ENCODE results near the gene SLC16A10.

SLC16A10 gene

DNA sequence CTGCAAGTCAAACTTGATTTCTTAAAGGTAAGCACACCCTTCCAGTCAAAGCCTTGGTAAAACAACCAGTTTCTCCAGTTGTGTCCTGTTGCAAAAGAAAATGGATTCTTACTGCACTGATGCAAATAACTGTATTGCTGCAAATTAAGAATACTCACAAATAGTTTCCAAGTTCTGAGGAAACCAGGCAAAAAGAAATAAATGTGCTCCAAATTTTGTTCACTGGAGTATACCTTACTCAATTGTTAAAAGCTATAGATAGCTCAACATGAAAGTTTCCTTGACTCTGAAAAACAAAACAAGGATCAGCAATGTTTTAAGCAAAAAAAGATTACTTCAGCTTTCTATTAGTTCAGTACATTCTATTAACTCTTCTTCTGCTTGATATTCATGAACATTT is 75.2 kb downstream of the SLC16A10 start:
- no peak for TF ChIP-seq CEBPB (IDR thresholded peaks at IDR 0.05)
- TF ChIP-seq NFIC (IDR thresholded peaks at IDR 0.05) = no peak
- no peak for TF ChIP-seq TAF1 (IDR thresholded peaks at IDR 0.05; ENCODE audit: low read depth)
- TF ChIP-seq YY1 (IDR thresholded peaks at IDR 0.05; ENCODE audit: low read depth) = no peak
- TF ChIP-seq, protein P1, sequence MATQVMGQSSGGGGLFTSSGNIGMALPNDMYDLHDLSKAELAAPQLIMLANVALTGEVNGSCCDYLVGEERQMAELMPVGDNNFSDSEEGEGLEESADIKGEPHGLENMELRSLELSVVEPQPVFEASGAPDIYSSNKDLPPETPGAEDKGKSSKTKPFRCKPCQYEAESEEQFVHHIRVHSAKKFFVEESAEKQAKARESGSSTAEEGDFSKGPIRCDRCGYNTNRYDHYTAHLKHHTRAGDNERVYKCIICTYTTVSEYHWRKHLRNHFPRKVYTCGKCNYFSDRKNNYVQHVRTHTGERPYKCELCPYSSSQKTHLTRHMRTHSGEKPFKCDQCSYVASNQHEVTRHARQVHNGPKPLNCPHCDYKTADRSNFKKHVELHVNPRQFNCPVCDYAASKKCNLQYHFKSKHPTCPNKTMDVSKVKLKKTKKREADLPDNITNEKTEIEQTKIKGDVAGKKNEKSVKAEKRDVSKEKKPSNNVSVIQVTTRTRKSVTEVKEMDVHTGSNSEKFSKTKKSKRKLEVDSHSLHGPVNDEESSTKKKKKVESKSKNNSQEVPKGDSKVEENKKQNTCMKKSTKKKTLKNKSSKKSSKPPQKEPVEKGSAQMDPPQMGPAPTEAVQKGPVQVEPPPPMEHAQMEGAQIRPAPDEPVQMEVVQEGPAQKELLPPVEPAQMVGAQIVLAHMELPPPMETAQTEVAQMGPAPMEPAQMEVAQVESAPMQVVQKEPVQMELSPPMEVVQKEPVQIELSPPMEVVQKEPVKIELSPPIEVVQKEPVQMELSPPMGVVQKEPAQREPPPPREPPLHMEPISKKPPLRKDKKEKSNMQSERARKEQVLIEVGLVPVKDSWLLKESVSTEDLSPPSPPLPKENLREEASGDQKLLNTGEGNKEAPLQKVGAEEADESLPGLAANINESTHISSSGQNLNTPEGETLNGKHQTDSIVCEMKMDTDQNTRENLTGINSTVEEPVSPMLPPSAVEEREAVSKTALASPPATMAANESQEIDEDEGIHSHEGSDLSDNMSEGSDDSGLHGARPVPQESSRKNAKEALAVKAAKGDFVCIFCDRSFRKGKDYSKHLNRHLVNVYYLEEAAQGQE (IDR thresholded peaks at IDR 0.05; ENCODE audit: low read depth) = no peak
- no peak for TF ChIP-seq RAD21 (IDR thresholded peaks at IDR 0.05; ENCODE audit: low read depth)
- no peak for TF ChIP-seq TEAD4 (IDR thresholded peaks at IDR 0.05)
- TF ChIP-seq EGR1 (IDR thresholded peaks at IDR 0.05) = no peak
- TF ChIP-seq ZBTB7A (IDR thresholded peaks at IDR 0.05; ENCODE audit: low read depth) = no peak
- TF ChIP-seq EP300 (IDR thresholded peaks at IDR 0.05; ENCODE audit: borderline replicate concordance) = no peak
- TF ChIP-seq, protein P2, sequence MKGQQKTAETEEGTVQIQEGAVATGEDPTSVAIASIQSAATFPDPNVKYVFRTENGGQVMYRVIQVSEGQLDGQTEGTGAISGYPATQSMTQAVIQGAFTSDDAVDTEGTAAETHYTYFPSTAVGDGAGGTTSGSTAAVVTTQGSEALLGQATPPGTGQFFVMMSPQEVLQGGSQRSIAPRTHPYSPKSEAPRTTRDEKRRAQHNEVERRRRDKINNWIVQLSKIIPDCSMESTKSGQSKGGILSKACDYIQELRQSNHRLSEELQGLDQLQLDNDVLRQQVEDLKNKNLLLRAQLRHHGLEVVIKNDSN (IDR thresholded peaks at IDR 0.05) = no peak
- TF ChIP-seq CREB1 (IDR thresholded peaks at IDR 0.05; ENCODE audit: low read depth) = no peak
- TF ChIP-seq, protein P3, sequence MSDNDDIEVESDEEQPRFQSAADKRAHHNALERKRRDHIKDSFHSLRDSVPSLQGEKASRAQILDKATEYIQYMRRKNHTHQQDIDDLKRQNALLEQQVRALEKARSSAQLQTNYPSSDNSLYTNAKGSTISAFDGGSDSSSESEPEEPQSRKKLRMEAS (IDR thresholded peaks at IDR 0.05) = no peak
- TF ChIP-seq FOXM1 (IDR thresholded peaks at IDR 0.05; ENCODE audit: borderline replicate concordance, low read depth) = no peak
- no peak for TF ChIP-seq TCF12 (IDR thresholded peaks at IDR 0.05; ENCODE audit: low read depth)

GRCh38 chr6:111171577-111172400 is 84.5 kb downstream of the SLC16A10 start:
- TF ChIP-seq TEAD4 (IDR thresholded peaks at IDR 0.05) (no peak), RAD21 (IDR thresholded peaks at IDR 0.05; ENCODE audit: low read depth) (no peak), EGR1 (IDR thresholded peaks at IDR 0.05) (no peak), CEBPB (IDR thresholded peaks at IDR 0.05) (no peak), ZBTB7A (IDR thresholded peaks at IDR 0.05; ENCODE audit: low read depth) (no peak), TAF1 (IDR thresholded peaks at IDR 0.05; ENCODE audit: low read depth) (no peak), TCF12 (IDR thresholded peaks at IDR 0.05; ENCODE audit: low read depth) (no peak), CREB1 (IDR thresholded peaks at IDR 0.05; ENCODE audit: low read depth) (no peak), NFIC (IDR thresholded peaks at IDR 0.05) (no peak), EP300 (IDR thresholded peaks at IDR 0.05; ENCODE audit: borderline replicate concordance) (no peak), FOXM1 (IDR thresholded peaks at IDR 0.05; ENCODE audit: borderline replicate concordance, low read depth) (no peak), YY1 (IDR thresholded peaks at IDR 0.05; ENCODE audit: low read depth) (no peak)
- TF ChIP-seq, protein P3 (IDR thresholded peaks at IDR 0.05) = no peak
- TF ChIP-seq, protein P1 (IDR thresholded peaks at IDR 0.05; ENCODE audit: low read depth) = no peak
- TF ChIP-seq, protein P2 (IDR thresholded peaks at IDR 0.05) = no peak

DNA sequence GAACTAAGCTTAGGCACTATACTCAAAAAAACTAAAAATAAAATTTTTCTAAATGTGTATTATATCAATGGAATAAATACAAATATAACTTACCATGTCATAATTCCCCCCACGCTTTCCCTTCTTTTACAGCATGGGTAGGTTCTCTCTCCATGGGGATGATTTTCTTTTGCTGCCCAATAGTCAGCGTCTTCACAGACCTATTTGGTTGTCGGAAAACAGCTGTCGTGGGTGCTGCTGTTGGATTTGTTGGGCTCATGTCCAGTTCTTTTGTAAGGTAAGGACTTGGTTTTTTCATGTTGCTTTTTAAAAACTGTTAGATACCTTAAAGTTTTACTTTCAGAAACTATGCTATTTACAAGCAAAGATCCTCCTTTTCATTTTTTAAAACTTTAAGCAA is 85.3 kb downstream of the SLC16A10 start:
- TF ChIP-seq NFIC (IDR thresholded peaks at IDR 0.05) = no peak
- TF ChIP-seq TCF12 (IDR thresholded peaks at IDR 0.05; ENCODE audit: low read depth) = no peak
- TF ChIP-seq FOXM1 (IDR thresholded peaks at IDR 0.05; ENCODE audit: borderline replicate concordance, low read depth) = no peak
- TF ChIP-seq, protein P3 (IDR thresholded peaks at IDR 0.05) = no peak
- no peak for TF ChIP-seq CREB1 (IDR thresholded peaks at IDR 0.05; ENCODE audit: low read depth)
- TF ChIP-seq EGR1 (IDR thresholded peaks at IDR 0.05) = no peak
- no peak for TF ChIP-seq RAD21 (IDR thresholded peaks at IDR 0.05; ENCODE audit: low read depth)
- no peak for TF ChIP-seq ZBTB7A (IDR thresholded peaks at IDR 0.05; ENCODE audit: low read depth)
- no peak for TF ChIP-seq EP300 (IDR thresholded peaks at IDR 0.05; ENCODE audit: borderline replicate concordance)
- TF ChIP-seq, protein P1 (IDR thresholded peaks at IDR 0.05; ENCODE audit: low read depth) = no peak
- no peak for TF ChIP-seq YY1 (IDR thresholded peaks at IDR 0.05; ENCODE audit: low read depth)
- TF ChIP-seq, protein P2 (IDR thresholded peaks at IDR 0.05) = no peak
- no peak for TF ChIP-seq TAF1 (IDR thresholded peaks at IDR 0.05; ENCODE audit: low read depth)
- TF ChIP-seq TEAD4 (IDR thresholded peaks at IDR 0.05) = no peak
- no peak for TF ChIP-seq CEBPB (IDR thresholded peaks at IDR 0.05)

Measured in Ishikawa (cell line).